HL-60/S4 treated with retinoic acid at 250 ng/mL for 4 days and 3 days (cell line): Measurements from ENCODE around the gene TAF6L.
"Not testable (repeated sequence)": the region's sequence is repeated elsewhere in the genome, so short reads cannot be mapped to it uniquely, and the experiment has no call there.

Experiments used
- in situ Hi-C: fragments of 300-500 bp; cut with MboI; formaldehyde crosslinking; loops from 2 replicates; pipeline ENCODE4 v1.7.0; 2022; ENCODE audit warnings: low sequenced_read_pairs

TAF6L gene, protein sequence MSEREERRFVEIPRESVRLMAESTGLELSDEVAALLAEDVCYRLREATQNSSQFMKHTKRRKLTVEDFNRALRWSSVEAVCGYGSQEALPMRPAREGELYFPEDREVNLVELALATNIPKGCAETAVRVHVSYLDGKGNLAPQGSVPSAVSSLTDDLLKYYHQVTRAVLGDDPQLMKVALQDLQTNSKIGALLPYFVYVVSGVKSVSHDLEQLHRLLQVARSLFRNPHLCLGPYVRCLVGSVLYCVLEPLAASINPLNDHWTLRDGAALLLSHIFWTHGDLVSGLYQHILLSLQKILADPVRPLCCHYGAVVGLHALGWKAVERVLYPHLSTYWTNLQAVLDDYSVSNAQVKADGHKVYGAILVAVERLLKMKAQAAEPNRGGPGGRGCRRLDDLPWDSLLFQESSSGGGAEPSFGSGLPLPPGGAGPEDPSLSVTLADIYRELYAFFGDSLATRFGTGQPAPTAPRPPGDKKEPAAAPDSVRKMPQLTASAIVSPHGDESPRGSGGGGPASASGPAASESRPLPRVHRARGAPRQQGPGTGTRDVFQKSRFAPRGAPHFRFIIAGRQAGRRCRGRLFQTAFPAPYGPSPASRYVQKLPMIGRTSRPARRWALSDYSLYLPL

DNA sequence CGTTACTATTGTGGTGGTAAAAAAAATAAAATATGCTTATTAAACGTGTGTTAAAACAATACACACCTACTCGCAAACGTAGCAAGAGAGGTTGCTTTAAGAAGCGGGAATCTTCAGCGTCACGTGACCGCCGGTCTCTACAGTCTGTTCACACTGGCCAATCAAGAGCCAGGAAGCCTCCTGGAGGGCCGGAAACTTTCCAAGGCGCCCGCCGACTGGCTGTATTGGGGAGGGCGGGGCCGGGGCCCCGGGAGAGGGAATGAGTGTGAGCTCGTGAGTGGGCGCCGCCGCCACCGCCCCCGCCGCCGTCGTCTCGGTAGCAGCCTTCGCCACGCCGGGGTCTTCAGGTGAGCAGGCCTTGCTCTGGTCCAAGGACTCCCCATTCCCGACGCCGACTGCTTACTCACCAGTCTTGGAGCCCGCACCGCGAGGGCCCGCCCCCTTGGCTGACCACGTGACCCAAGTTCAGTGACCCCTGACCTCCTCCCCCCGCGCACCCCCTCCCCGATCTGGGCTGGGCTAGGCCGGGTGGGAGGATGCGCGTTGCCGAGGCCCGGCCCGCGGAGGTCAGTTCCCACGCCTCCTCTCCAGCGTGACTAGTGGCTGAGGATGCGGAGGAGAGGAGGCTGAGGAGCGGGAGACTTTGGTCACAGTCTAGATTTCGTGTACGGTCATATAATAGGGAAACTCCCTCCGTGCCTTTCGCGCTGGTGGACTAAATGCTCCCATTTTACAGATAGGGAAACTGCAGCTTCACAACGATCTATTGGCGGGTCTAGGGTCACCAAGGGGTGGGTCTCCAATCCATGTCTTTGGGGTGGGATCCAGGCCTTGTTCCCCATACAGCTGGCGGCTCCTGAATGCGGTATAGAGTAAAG, at the start of gene TAF6L:
TSS of gene TAF6L (plus strand) at position 253 of the 878 bp plus-strand sequence. CDS start 4,388 bp downstream, outside the sequence.
- in situ Hi-C loops = no loop called here

DNA sequence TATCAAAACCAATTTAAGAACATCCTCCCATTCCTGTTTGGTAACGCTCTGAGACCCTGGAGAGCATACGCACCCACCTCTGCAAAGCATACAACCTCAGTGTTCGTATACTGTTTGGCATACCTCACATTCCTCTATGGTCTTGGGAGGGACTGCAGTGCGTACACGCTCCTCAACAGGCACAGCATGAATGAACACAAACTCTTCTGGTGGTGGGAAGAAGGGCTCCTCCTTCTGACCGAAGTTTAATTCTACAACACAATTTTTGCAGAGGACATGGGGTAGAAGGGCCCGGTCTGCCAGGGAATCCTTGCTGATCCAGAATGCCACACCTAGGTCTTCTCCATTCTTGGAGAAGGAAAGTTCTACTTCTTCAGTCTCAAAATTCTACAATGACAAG, 49.2 kb upstream of the TAF6L start:
- in situ Hi-C loops = no loop called here

DNA sequence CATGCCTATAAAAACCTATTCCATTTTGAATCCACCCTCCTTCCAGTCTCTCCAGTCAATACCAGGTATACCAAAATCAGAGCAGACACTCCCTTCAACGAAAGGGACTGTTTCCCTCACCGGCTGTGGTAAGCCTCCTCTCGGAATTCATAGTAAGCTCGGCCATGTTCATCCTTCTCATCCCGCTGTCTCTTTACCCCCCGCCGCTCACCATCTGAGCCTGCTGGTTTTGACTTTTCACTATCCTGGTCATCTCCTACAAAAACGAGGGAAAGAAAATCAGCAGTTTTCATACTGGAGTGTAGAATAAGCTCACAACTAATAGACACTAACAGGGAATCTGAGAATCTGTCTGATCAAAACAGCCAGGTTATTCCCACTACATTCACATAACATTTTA, 47.0 kb upstream of the TAF6L start:
- in situ Hi-C loops = no loop called here

DNA sequence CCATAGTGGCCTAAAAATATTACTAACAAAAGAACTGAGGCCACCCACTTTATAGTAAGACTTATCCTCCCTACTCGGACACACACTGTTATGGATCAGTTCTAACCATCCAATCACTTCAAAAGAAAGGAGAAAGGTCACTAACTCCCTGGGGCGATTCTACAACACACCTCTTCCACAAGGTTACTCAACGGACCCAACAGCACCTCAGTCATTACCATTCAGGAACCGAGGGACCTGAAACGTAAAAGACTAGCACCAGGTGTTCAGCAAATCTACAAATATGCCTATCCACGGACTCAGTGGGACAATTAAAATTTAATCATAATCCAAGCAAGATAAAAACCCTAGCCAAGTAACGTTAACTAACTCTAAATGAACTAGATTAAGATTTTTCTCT, 45.5 kb upstream of the TAF6L start:
- in situ Hi-C loops = no loop called here

DNA sequence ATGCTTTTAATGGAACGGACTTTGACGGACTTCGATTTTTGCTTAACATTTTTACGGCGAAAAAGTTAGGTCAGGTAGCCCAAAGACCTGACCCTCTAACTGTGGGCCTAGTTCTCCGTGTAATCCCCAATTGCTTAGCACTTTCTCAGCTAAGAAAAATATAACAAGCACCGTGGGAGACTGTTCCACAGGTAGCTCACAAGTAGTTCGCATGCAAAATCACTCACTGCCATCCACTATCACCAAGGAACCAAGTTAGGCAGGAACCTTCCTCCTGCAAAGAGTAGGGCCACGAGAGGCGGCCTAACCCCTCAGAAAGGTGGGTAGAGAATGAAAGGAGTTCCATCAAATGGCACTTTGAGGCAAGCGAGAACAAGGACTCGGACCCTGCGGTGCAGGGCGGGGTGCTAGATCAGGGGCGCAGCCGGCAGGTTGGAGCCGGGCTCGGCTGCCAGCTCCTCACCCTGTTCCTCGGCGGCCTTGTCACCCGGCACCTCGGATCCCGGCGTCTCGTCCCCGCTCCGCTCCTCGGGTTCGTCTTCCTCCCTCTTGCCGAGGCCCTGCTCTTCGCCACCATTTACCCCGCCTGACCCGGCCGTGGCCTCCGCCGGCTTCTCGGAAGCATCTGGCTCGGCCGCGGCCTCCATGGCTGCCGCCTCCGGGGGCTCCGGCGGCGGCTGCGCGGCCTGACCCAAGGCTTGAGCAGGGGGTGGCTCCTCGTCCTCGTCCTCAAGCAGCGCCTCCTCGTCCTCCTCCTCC, 44.9 kb upstream of the TAF6L start:
- in situ Hi-C loops = no loop called here

DNA sequence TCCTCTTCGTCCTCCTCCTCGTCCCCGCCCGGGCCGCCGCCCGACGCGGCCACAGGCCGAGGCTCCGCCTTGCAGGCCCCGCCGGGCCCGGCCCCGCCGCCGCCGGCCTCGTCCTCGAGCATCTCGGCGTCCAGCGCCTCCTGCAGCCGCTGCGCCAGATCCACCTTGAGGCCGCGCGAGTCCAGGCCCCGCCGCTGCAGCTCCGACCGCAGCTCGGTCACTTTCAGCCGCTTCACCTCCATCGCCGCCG, 44.4 kb upstream of the TAF6L start:
- in situ Hi-C loops = no loop called here

DNA sequence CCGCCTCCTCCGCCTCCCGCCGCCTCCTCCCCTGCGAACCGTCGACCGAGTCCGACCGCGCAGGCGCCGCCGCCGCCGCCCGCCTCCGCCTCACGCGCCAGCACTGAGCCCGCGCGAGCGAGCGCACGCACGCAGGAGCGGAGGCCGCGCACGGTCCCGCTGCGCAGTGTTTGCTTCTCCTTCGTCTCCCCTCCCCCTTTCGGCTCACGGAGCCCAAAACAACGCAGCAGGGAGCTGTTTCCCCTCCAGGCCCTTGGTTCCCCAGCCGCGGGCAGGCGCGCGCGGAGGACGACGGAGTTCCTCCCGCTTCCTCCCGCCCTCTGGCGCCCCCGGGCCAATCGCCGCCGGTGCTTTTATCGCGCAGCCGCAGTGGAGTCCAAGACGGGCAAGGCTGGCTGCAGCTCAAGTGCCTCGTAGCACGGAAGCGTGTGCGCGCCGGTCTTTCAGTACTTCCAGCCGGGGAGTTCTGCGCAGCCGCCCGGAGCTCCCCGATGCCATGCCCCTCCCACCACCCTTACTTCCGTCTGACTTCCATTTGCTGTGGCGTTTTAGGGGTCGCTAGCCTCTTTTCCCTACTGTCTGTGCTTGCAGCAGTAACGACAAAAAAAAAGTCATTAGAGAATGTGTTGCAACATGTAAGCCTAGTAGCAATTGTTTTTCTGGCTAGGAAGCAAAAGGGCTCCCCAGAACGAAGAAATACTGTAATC, 43.9 kb upstream of the TAF6L start, which contains the start of gene HNRNPUL2:
TSS of gene HNRNPUL2 (minus strand) at position 293 of the 707 bp plus-strand sequence. CDS start 301 bp downstream, outside the sequence.
- in situ Hi-C loops = no loop called here

DNA sequence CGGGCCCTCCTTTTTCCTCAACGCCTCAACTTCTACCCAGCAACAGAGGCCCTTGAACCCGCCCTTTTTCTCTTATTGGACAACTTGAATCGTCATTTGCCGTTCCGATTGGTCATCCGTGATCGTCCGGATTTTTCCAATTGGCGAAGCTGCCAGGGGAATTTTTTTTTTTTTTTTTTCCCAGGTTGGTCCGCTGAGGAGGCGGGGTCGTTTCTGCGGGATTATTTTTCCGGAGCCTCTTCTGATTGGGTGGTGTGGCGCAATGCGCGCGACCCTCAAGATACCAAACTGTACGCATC, 43.4 kb upstream of the TAF6L start:
- in situ Hi-C loops = no loop called here

DNA sequence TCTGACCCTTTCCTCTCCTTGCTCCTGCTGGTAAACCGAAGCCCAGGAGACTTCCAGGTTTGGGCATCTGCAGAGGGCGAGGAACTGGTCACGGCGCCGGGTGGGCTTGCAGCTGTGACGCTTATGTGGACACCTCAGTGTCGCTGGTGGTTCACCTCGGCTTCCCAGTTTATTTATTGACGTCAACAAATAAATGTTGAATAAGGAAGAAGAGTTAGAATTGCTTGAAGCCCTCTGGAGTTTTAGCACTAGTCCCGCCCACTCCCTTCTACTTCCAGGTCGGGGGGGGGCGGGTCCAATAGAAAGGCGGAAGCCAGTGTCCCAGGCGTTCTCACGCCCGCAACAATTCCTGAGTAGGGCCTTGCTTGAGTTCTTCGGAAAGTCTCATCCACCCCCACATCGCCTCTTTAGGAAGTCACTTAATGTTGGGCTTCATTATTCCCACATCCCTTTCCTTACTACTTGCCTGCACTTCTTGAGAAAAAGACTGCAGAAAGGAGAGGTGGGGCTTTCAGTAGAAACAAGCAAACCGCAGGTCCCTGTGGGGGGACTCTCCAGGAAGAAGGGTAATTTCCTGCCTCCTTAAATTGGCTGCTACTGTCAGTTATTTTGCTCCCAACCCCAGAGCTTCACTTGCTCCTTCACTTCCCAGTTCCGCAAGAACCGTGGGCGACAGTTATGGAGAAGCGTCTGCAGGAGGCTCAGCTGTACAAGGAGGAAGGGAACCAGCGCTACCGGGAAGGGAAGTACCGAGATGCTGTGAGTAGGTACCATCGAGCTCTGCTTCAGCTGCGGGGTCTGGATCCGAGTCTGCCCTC, 42.8 kb upstream of the TAF6L start, which contains the start of gene TTC9C:
TSS of gene TTC9C (plus strand) at position 316 of the 818 bp plus-strand sequence. CDS start at position 679, 363 bp downstream.
- in situ Hi-C loops = no loop called here

DNA sequence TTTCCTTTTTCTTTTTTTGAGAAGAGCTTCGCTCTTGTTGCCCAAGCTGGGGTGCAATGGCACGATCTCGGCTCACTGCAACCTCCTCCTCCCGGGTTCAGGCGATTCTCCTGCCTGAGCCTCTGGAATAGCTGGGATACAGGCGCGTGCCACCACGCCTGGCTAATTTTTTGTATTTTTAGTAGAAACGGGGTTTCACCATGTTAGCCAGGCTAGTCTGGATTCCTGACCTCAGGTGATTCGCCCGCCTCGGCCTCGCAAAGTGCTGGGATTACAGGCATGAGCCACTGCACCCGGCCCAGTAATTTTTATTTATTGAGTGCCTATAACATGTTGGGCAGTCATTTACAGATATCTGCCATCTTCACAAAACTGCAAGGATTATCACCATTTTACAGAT, 41.1 kb upstream of the TAF6L start:
- in situ Hi-C loops = not testable (repeated sequence)

DNA sequence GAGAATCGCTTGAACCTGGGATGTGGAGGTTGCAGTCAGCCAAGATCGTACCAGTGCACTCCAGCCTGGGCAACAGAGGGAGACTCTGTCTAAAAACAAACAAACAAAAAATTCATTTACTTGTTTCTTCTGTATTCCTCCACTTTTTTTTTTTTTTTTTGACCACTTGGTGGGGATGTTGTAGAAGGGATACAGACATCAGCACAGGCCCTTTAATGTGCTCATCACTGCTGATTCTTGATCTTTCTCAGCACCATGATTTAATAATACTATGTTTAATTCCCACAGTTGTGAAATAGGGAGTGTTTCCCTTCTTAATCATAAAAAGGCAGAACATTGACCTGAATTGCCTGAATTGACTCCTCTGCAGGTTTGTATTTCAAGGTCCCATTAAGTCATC, 38.4 kb upstream of the TAF6L start:
- in situ Hi-C loops = no loop called here

DNA sequence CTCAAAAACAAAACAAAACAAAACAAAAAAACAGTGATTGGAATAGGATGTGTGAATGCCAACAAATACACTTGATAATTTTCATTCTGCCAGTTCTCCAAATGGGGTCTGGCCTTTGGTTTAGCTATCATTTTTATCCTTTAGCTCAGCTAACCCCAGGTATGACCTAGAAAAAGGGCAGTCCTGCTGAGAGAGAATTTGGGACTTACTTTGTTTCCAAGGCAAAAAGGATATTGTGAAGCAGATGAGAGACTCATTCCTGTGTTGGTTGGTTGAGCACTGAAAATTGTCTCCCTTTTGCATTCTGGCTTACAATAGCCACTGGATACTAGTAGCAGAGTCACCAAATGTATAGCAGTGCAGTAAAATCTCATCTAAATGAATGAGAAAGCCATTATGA, 34.0 kb upstream of the TAF6L start:
- in situ Hi-C loops = no loop called here

DNA sequence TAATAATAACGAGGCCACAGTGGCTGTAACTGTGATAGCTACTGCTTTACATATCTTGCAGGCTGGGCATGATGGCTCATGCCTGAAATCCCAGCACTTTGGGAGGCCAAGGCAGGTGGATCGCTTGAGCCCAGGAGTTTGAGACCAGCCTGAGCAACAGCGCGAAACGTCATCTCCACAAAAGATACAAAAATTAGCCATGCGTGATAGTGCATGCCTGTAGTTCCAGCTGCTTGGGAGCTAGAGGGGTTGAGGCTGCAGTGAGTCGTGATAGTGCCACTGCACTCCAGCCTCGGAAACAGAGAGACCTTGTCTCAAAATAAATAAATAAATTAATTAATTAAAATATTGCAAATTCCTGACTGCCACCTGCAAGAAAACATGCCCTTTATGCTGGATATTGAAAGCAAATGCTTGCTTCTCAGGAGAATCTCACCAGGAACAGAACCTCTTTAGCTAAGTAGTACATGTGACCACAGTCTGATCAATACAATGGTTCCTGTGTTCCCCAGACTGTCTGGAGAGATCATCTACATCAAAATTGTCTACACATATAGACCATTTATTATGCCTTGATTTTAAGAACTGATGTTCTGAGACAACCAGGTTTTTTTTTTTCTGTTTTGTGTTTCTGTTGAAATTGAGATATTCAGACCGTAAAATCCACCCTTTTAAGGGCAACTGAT, 23.6 kb upstream of the TAF6L start:
- in situ Hi-C loops = no loop called here

DNA sequence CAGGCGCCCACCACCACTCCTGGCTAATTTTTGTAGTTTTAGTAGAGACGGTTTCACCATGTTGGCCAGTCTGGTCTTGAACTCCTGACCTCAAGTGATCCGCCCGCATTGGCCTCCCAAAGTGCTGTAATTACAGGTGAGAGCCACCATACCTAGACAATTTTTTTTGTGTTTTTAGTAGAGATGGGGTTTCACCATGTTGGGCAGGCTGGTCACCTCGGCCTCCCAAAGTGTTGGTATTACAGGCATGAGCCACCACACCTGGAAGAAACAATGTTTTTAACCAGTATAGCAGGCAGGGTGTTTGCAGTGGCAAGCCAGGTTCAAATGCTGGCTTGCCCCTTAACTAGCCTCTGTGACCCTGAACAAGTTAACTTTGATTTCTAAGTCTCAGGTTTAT, 21.3 kb upstream of the TAF6L start:
- in situ Hi-C loops = not testable (repeated sequence)

DNA sequence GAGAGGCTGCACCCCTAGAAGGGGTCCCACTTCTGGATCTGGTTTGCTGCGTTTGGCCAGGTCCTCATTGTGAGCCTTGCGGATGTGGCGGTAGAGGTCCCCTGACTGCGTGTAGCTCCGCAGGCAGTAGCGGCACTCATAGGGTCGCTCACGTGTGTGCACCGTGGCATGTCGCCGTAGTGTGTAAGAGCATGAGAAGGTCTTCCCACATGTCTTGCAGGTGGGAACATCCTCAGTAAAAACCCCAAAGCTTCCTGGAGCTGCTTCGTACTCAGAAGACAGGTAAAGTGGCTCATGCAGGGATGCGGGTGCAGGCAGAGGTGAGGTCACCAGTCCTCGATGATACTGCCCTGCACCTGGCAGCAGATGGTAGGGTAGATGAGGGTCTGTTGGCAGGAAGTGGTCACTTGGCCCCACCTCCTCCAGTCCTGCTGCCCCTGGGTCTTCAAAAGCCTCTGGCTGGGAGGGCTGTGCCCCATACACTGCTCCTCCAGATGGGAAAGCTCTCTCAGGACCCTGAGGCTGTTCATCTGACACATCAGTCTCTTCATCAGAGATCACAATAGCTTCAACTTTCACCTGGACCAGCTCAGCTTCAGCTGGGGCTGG, 18.9 kb upstream of the TAF6L start:
- in situ Hi-C loops = no loop called here

DNA sequence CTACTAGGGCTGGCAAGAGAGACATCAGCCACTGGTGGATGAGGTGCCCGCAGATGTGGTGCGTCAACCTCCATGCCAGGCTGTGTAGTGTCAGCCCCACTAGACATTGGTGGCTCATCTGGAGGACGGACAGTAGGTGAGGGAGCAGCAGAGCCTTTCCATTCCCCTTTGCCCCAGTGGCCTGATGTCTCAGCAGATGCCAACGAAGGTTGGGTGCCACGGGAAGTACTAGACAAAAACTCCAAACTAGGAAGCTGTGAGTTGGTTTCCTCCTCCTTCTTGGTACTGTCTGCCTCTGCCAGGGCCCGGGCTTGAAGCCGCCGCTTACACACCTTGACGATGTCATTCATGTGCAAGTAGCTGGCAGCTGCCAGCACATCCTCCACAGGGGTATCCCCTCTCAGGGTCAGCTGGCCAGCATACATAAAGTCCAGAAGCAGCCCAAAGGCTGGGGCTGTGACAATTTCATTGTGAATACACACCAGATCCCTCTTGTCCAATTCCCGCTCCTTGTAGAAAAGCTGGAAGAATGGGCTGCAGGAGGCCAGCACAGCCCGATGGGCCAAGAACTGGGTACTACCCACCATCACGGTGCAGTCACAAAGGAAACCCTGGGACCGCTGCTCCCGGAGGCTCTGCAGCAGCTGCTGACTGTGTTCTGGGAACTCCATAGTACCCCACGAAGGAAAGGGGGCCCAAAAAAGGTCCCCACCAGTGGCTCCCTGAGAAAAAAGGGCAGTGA, 18.0 kb upstream of the TAF6L start:
- in situ Hi-C loops = no loop called here

DNA sequence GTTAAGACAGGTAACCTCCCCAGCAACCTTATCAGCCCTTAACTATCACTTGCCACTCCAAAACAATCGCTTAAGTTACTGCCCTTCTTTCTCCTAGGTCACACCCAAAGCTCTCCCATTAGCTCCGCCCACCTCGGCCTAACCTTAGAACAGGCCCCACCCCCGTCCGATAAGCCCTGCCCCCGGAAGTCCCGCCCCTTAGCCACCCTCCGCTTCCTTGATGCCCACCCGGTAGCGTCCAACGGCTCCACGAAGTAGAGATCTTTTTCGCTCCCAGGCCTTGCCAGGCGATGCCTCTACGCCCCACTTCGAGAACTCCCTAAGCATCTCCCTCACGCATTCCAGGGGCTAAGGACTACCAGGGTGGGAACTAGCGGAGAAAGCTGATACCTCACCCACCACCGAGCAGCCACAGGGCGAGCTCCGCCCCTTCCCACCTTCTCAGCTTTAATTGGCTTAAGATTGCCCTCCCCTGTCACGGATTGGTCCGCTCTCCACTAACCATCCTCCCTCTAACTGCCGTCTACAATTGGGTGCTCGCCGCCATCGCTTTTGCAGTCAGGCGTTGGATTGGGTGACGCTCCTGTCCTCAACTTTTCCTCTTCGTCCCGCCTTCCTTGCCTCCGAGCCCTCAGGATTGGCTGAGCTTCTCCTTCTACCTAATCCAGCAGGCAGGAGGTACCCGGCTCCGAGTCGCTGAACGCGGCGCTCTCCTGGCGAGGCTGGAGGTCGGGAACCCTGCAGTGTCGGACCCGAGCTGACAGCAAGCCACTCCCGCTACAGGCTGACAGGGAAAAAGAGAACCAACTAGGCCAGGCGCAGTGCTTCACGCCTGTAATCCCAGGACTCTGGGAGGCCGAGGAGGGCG, 17.2 kb upstream of the TAF6L start, which contains the start of gene ZBTB3:
TSS of gene ZBTB3 (minus strand) at position 425 of the 868 bp plus-strand sequence. CDS start 496 bp downstream, outside the sequence.
- in situ Hi-C loops = no loop called here
